Mammary epithelial cell (primary cell): ENCODE measurements around the gene CIITA.

ENCODE experiments used
- CTCF ChIP-seq, 2 donors: IDR thresholded peaks in 1 of 2; conservative IDR thresholded peaks in 1 of 2; 2 replicates each; pipeline ENCODE4 v1.5.1; 2011 to 2012; ENCODE audit warnings: inconsistent platforms in 2 of 2, low read length in 2 of 2, mild to moderate bottlenecking in 2 of 2, control low read depth in 1 of 2, low read depth in 1 of 2; ENCODE audit not compliant: insufficient read depth in 1 of 2; ENCODE audit errors: extremely low read depth in 1 of 2
- EZH2 ChIP-seq: IDR thresholded peaks from 2 replicates; pipeline ENCODE4 v1.6.1; 2012; ENCODE audit warnings: low read length, inconsistent platforms, borderline replicate concordance

GRCh38 chr16:10922328-10923145 is 45.5 kb downstream of the CIITA start:
- TF ChIP-seq CTCF (conservative IDR thresholded peaks at IDR 0.05 in 1 of 2, IDR thresholded peaks at IDR 0.05 in 1 of 2; ENCODE audit: extremely low read depth in 1 of 2, insufficient read depth in 1 of 2, low read depth in 1 of 2, low read length in 2 of 2) (no peak), EZH2 (no peak)
